AG04449 (cell line): ENCODE results near the gene SRP9.

Experiments used
- CTCF ChIA-PET: fragments of 350-600 bp; formaldehyde crosslinking; extraction: SDS; loops from one replicate; lab custom pipeline; 2021; ENCODE audit warnings: antibody characterized with exemption; lab: Yijun Ruan, JAX
- POLR2A ChIA-PET: fragments of 400-600, 350-600 bp; formaldehyde crosslinking; extraction: SDS; loops from one replicate; lab custom pipeline; 2020; ENCODE audit warnings: antibody characterized with exemption, inconsistent platforms; lab: Yijun Ruan, JAX
- DNase-seq: peaks from one replicate; pipeline ENCODE4 v3.0.0-alpha.2; 2010; ENCODE audit warnings: low read depth, low spot score
- H3K4me3 ChIP-seq: 2 replicates; pipeline ENCODE4 v1.5.1; 2011; ENCODE audit warnings: low read depth, mild to moderate bottlenecking, control low read depth, low read length
- TF ChIP-seq, protein P1 (sequence below): IDR thresholded peaks from one replicate; pipeline ENCODE4 v1.5.1; 2011; ENCODE audit warnings: mild to moderate bottlenecking, moderate library complexity, low read length, control low read depth, inconsistent platforms; ENCODE audit not compliant: insufficient read depth; ENCODE audit errors: missing control alignments

SRP9 gene

DNA sequence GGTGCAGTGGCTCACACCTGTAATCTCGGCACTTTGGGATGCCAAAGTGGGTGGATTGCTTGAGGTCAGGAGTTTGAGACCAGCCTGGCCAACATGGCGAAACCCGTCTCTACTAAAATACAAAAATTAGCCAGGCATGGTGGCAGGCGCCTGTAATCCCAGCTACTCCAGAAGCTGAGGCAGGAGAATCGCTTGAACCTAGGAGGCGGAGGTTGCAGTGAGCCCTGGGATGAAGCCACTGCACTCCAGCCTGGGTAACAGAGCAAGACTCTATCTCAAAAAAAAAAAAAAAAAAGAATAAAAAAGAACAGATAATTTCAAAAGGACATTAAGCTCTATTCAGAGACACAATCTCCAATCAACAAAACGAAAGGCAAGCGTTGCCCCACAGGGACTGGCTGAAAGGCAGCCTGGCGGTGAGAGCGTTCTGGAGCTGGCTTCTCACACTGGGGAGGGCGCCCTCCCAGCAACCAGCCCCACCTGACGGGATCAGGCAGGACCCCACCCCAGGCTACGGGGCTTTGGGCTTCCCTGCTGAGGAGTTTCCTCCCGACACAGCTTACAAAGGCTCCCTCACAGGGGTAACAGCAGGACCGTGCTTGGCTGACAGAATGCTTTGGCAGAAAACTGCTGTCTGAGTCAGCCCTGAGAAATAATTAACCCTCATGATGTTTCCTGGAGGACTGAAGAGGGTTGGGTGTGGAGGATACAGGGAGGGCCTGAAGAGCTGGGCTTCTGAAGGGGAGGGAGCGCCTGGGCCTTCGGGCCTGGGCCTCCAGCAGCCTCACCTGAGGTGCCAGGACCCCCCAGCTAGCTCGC lies 31.1 kb upstream of the SRP9 start:
- TF ChIP-seq, protein P1, sequence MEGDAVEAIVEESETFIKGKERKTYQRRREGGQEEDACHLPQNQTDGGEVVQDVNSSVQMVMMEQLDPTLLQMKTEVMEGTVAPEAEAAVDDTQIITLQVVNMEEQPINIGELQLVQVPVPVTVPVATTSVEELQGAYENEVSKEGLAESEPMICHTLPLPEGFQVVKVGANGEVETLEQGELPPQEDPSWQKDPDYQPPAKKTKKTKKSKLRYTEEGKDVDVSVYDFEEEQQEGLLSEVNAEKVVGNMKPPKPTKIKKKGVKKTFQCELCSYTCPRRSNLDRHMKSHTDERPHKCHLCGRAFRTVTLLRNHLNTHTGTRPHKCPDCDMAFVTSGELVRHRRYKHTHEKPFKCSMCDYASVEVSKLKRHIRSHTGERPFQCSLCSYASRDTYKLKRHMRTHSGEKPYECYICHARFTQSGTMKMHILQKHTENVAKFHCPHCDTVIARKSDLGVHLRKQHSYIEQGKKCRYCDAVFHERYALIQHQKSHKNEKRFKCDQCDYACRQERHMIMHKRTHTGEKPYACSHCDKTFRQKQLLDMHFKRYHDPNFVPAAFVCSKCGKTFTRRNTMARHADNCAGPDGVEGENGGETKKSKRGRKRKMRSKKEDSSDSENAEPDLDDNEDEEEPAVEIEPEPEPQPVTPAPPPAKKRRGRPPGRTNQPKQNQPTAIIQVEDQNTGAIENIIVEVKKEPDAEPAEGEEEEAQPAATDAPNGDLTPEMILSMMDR, result peak; percentile 11
- peak overlapping the region; percentile 50 for H3K4me3 ChIP-seq
- DNase-seq, result no peak
- POLR2A ChIA-PET, result interaction anchor here (0.6 to 1.7 kb wide), 6 partner anchors 10 to 91 kb away, joined by 3 to 11 read pairs (median 4); no protein-coding TSS in a partner anchor
- CTCF ChIA-PET, result interaction anchor here (0.7 to 2.2 kb wide), 9 partner anchors 9 to 45 kb away, joined by 3 to 8 read pairs (median 4); partner anchors contain the start of gene SRP9

DNA sequence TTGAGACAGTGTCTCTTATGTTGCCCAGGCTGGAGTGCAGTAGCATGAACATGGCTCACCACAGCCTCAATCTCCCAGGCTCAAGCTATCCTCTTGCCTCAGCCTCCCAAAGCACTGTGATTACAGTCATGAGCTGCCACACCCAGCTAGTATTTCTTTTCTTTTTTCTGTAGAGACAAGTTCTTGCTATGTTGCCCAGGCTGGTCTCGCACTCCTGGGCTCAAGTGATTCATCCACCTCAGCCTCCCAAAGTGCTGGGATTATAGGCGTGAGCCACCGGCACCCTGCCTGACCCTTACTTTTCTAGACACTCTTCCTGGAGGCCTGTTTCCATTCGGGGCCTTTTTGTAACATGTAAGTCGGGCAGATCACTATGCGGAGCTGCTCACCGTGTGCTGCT lies 30.1 kb upstream of the SRP9 start:
- TF ChIP-seq, protein P1, result no peak
- ChIA-PET POLR2A (interaction anchor here (1.2 to 1.7 kb wide), 4 partner anchors 11 to 92 kb away, joined by 4 to 11 read pairs (median 6); no protein-coding TSS in a partner anchor), CTCF (interaction anchor here (1.2 to 2.2 kb wide), 5 partner anchors 10 to 30 kb away, joined by 3 to 8 read pairs (median 4); partner anchors contain the start of gene SRP9)
- DNase-seq, result no peak
- no peak overlapping the region for H3K4me3 ChIP-seq

DNA sequence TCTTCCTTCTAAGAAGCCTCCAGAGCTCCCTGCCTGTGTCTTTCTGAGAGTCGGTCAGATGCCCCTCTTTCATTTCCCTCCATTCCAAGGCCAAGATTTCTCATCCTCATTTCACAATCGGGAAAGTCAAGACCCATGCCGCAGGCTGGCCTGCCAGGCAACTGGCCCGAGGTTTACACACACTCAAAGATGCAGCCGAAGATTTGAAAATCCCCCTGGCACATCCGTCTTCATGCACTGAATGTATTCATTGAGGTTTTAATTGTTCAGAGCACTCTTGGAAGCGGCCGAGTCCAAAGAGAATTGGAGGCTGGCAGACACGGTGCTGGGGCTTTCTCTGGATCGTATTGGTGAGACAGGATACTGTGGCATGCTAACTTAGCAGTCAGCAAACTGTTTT lies 29.1 kb upstream of the SRP9 start:
- no peak for DNase-seq
- ChIA-PET POLR2A (no interaction called here), CTCF (no interaction called here)
- no peak overlapping the region for H3K4me3 ChIP-seq
- TF ChIP-seq, protein P1, result no peak

DNA sequence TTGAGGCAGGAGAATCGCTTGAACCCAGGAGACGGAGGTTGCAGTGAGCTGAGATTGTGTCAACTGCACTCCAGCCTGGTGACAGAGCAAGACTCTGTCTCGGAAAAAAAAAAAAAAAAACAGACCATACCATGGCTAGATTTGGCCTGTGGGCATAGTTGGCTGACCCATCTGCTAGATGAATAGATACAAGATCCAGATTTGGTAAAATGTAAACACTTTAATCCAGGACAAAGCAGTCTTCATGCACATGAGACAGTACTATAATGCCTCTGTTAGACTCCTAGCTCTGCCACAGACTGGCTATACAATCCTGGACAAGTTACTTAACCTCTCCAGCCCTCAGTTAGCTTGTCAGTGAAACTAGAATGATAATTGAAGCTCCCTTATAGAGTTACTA lies 27.9 kb upstream of the SRP9 start:
- H3K4me3 ChIP-seq, result no peak overlapping the region
- ChIA-PET POLR2A (no interaction called here), CTCF (interaction anchor here (1.2 kb wide), 1 partner anchor 23 kb away, joined by 5 read pairs; no protein-coding TSS in a partner anchor)
- DNase-seq, result no peak
- TF ChIP-seq, protein P1, result no peak

DNA sequence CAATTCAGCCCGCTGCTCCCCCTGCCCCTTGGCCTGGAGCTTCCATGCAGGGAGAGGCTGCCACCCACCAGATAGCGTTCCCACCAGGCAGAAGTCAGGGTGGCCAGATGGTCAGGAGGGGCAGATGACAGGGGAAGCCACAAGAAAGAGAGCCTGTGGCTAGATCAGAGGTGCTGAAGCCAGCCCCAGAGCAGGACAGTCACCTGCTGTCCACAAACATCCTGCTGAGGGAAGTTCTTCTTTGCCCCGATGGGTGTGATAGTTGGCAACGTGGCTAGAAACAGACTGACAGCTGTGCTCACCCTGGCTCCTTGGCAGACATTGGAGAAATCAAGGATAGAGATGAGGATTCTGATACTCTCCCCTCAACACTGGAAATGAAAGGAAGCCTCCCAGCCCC lies 27.2 kb upstream of the SRP9 start:
- ChIA-PET CTCF (interaction anchor here (1.2 to 1.5 kb wide), 2 partner anchors 22 to 27 kb away, joined by 4 to 5 read pairs; partner anchors contain the start of gene SRP9), POLR2A (no interaction called here)
- no peak overlapping the region for H3K4me3 ChIP-seq
- no peak for DNase-seq
- TF ChIP-seq, protein P1, result no peak
